ENCODE data around the gene APOL3.

APOL3 gene

GRCh38 chr22:36194971-36195370 lies 34.4 kb upstream of the APOL3 start:
- no peaks in the 10 kb centered on the region for H3K36me3 ChIP-seq (ENCODE audit: insufficient read depth, low read length)
- no peak overlapping the region for H2AFZ ChIP-seq (ENCODE audit: low read length)
- H3F3A ChIP-seq (ENCODE audit: insufficient read depth, low read length) = no peaks in the 10 kb centered on the region
- no peaks in the 10 kb centered on the region for H4K20me1 ChIP-seq (ENCODE audit: insufficient read depth, low read length)
- H3K9me3 ChIP-seq (ENCODE audit: low read length) = no peaks in the 10 kb centered on the region
- H3K79me2 ChIP-seq (ENCODE audit: insufficient read depth, low read length) = no peaks in the 10 kb centered on the region
- H3K27me3 ChIP-seq (ENCODE audit: insufficient read depth, low read length) = no peaks in the 10 kb centered on the region
- no peak overlapping the region for H3K4me2 ChIP-seq (ENCODE audit: low read length)
- H3K27ac ChIP-seq (ENCODE audit: low read depth, low read length, poor library complexity, severe bottlenecking) = no peak overlapping the region
- H3K4me1 ChIP-seq (ENCODE audit: insufficient read depth, low read length, severe bottlenecking) = peaks cover 25% of the 10 kb centered on the region
- H3K4me3 ChIP-seq (ENCODE audit: low read depth, low read length, poor library complexity, severe bottlenecking) = no peak overlapping the region
- TF ChIP-seq EZH2 (IDR thresholded peaks at IDR 0.05; ENCODE audit: borderline replicate concordance, low read length) = no peak
- TF ChIP-seq, protein P1, sequence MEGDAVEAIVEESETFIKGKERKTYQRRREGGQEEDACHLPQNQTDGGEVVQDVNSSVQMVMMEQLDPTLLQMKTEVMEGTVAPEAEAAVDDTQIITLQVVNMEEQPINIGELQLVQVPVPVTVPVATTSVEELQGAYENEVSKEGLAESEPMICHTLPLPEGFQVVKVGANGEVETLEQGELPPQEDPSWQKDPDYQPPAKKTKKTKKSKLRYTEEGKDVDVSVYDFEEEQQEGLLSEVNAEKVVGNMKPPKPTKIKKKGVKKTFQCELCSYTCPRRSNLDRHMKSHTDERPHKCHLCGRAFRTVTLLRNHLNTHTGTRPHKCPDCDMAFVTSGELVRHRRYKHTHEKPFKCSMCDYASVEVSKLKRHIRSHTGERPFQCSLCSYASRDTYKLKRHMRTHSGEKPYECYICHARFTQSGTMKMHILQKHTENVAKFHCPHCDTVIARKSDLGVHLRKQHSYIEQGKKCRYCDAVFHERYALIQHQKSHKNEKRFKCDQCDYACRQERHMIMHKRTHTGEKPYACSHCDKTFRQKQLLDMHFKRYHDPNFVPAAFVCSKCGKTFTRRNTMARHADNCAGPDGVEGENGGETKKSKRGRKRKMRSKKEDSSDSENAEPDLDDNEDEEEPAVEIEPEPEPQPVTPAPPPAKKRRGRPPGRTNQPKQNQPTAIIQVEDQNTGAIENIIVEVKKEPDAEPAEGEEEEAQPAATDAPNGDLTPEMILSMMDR (IDR thresholded peaks at IDR 0.05; ENCODE audit: low read length) = peak; percentile 71
- H3K9me2 ChIP-seq (ENCODE audit: low read depth, low read length) = no peaks in the 10 kb centered on the region
- H3K9ac ChIP-seq (ENCODE audit: low read length) = no peak overlapping the region

DNA sequence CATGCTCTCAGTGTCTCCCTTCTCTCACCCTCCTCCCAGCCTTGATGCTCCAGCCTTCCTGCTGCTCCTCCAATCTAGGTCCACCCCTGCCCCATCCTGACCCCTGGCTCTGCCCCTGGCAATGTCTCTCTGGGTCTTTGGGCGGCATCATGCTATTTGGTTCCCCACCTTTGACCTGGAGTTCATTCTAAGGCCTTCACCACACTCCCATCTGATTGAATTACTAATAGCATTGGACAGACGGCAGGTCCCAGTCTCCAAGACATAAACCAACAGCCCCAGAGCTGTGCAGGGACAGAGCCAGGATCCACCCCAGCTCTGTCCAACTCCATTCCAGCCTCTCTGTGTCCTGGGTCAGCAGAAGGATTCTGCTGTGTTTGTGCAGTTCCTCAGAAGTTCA lies 33.8 kb upstream of the APOL3 start:
- Histone ChIP-seq H3K79me2 (ENCODE audit: insufficient read depth, low read length) (no peaks in the 10 kb centered on the region), H3K27me3 (ENCODE audit: insufficient read depth, low read length) (no peaks in the 10 kb centered on the region), H2AFZ (ENCODE audit: low read length) (no peak overlapping the region), H3K9me3 (ENCODE audit: low read length) (no peaks in the 10 kb centered on the region), H3K36me3 (ENCODE audit: insufficient read depth, low read length) (no peaks in the 10 kb centered on the region), H3K4me3 (ENCODE audit: low read depth, low read length, poor library complexity, severe bottlenecking) (no peak overlapping the region), H3K9me2 (ENCODE audit: low read depth, low read length) (no peaks in the 10 kb centered on the region), H3K27ac (ENCODE audit: low read depth, low read length, poor library complexity, severe bottlenecking) (no peak overlapping the region), H4K20me1 (ENCODE audit: insufficient read depth, low read length) (no peaks in the 10 kb centered on the region), H3F3A (ENCODE audit: insufficient read depth, low read length) (no peaks in the 10 kb centered on the region), H3K4me1 (ENCODE audit: insufficient read depth, low read length, severe bottlenecking) (peaks cover 25% of the 10 kb centered on the region), H3K4me2 (ENCODE audit: low read length) (no peak overlapping the region), H3K9ac (ENCODE audit: low read length) (no peak overlapping the region)
- TF ChIP-seq, protein P1 (IDR thresholded peaks at IDR 0.05; ENCODE audit: low read length) = no peak
- no peak for TF ChIP-seq EZH2 (IDR thresholded peaks at IDR 0.05; ENCODE audit: borderline replicate concordance, low read length)

DNA sequence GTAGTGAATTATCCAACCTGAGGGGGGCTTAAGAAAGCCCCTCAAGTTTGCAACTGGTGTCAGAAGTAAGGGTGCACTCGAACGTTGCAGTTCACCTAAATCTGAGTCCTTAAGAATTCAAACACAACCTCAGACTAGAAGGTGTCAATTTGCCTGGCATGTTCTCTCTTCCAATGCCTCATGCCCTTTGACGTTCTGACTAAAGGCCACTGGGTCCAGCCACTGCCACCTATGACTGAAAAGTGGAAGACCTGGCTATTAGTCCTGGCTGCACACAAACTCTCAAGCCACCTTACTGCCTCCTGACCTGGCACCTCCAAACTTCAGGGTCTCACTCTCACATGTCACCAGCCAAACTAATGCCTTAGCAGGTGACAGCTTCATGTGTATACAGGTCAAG lies 33.0 kb upstream of the APOL3 start:
- no peak overlapping the region for H2AFZ ChIP-seq (ENCODE audit: low read length)
- peaks cover 23% of the 10 kb centered on the region for H3K4me1 ChIP-seq (ENCODE audit: insufficient read depth, low read length, severe bottlenecking)
- H4K20me1 ChIP-seq (ENCODE audit: insufficient read depth, low read length) = no peaks in the 10 kb centered on the region
- H3K9ac ChIP-seq (ENCODE audit: low read length) = no peak overlapping the region
- no peaks in the 10 kb centered on the region for H3F3A ChIP-seq (ENCODE audit: insufficient read depth, low read length)
- H3K27ac ChIP-seq (ENCODE audit: low read depth, low read length, poor library complexity, severe bottlenecking) = no peak overlapping the region
- H3K9me2 ChIP-seq (ENCODE audit: low read depth, low read length) = no peaks in the 10 kb centered on the region
- H3K27me3 ChIP-seq (ENCODE audit: insufficient read depth, low read length) = no peaks in the 10 kb centered on the region
- no peaks in the 10 kb centered on the region for H3K36me3 ChIP-seq (ENCODE audit: insufficient read depth, low read length)
- no peak overlapping the region for H3K4me3 ChIP-seq (ENCODE audit: low read depth, low read length, poor library complexity, severe bottlenecking)
- no peak for TF ChIP-seq EZH2 (IDR thresholded peaks at IDR 0.05; ENCODE audit: borderline replicate concordance, low read length)
- TF ChIP-seq, protein P1 (IDR thresholded peaks at IDR 0.05; ENCODE audit: low read length) = no peak
- H3K79me2 ChIP-seq (ENCODE audit: insufficient read depth, low read length) = no peaks in the 10 kb centered on the region
- H3K4me2 ChIP-seq (ENCODE audit: low read length) = no peak overlapping the region
- no peaks in the 10 kb centered on the region for H3K9me3 ChIP-seq (ENCODE audit: low read length)
